Measurements from ENCODE around the gene CD248.
"Not testable (repeated sequence)": the region's sequence is repeated elsewhere in the genome, so short reads cannot be mapped to it uniquely, and the experiment has no call there.

The CD248 gene, protein sequence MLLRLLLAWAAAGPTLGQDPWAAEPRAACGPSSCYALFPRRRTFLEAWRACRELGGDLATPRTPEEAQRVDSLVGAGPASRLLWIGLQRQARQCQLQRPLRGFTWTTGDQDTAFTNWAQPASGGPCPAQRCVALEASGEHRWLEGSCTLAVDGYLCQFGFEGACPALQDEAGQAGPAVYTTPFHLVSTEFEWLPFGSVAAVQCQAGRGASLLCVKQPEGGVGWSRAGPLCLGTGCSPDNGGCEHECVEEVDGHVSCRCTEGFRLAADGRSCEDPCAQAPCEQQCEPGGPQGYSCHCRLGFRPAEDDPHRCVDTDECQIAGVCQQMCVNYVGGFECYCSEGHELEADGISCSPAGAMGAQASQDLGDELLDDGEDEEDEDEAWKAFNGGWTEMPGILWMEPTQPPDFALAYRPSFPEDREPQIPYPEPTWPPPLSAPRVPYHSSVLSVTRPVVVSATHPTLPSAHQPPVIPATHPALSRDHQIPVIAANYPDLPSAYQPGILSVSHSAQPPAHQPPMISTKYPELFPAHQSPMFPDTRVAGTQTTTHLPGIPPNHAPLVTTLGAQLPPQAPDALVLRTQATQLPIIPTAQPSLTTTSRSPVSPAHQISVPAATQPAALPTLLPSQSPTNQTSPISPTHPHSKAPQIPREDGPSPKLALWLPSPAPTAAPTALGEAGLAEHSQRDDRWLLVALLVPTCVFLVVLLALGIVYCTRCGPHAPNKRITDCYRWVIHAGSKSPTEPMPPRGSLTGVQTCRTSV

DNA sequence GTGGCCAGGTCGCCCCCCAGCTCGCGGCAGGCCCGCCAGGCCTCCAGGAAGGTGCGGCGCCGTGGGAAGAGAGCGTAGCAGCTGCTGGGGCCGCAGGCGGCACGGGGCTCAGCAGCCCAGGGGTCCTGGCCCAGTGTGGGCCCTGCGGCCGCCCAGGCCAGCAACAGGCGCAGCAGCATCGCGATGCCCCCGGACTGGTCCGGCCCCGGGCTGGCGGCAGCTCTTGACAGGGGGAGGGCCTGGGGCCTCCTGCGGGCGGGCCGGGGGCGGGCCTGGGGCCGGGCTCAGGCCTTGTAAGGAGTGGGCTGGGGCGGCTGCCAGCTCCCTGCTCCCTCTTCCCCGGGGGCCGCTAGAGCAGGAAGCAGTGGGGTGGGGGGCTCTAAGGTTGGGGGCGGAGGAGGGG is at the start of gene CD248:
TSS of gene CD248 (minus strand) at position 196 of the 403 bp plus-strand sequence. CDS start at position 179, 17 bp downstream.
- DNase-seq (ENCODE audit: low spot score): no peak

DNA sequence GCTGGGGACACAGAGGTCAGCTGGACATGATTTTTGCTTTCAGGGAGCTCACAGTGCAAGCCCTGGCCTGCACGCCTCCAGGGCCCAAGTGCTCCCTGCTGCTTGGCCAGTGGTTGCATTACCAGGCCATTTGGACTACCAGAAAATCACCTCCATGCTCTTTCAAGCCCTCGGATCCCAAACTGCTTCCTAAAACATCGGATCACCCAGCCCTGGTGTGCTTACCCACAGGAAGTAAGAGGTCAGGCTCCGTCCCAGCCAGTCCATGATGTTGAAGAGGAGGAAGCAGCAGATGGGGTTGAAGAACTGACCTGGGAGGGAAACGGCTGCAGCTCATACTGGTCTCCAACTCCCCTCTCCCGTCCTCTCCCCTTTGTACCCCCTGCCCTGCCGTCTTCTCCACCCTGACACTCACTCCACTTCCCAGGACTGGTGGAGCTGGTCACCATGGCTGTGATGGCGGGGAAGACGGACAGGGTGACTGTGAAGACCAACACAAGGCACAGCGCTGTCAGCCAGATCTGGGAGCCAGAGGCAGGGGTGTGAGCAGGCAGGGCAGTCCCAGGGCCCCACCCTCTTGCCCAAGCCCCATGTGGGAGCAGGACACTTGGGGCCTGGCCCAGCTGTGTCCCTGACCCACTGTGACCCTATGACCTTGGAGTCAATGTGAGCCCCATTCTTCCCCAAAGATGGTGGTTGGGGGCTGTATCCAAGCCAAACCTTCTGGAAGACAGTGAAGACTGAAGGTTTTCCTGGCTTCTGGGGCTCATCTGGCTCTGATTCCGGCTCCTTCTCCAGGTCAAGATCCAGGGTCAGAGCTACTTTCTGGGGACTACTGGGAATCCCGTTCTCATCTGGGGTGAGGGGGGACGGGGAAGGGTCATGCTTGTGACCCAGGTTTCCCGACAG is 49.1 kb upstream of the CD248 start:
- no peak for DNase-seq (ENCODE audit: low spot score)

DNA sequence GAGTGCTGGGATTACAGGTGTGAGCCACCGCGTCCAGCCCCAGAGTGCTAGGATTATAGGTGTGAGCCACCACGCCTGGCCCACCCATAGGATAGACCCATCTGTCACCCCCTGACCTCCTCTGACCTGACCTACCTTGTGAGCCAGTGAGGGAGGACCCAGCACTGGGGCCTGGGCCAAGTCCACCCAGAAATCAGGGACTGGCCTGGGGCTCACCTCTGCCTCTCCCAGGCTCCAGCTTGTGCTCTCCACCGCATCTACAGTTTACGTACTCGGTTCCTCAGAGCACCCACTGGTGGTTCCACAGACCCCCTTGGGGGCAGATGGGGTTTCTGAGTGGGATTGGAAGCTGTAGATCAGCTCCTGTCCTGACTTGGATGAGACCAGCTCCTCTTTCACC is 48.3 kb upstream of the CD248 start:
- DNase-seq (ENCODE audit: low spot score): no peak

DNA sequence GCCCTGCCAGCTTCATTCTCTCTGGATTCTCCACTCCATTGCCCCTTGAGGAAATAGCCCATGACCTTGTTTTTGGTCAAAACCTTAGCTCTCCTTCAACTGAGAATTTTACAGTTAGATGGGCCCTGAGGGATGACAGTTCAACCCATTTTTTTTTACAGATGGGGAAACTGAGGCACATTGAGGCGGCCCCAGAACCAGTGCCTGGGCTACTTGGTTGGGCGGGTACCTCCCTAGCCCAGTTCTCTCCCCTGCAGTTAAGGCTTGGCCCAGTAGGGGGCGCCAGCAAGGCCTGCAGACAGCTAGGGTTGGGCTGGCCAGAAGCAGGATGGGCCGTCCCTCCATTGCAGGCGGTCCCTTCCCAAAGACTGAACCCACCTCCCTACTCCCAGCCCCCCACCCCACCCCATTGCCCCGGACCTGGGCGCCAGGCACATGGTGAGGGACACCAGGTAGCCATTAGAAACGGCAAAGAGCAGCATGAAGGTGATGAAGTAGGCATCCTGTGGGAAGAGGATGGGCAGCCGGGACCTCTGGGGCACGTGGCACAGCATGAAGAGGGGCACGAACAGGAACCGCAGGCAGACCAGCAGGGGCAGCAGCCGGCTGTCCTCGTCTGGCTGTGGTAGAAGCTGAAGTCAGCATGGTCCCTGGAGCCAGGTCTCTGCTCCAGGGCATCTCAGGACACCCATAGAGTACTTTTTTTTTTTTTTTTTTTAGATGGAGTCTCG is 47.1 kb upstream of the CD248 start:
- peak; percentile 60 for DNase-seq (ENCODE audit: low spot score)

DNA sequence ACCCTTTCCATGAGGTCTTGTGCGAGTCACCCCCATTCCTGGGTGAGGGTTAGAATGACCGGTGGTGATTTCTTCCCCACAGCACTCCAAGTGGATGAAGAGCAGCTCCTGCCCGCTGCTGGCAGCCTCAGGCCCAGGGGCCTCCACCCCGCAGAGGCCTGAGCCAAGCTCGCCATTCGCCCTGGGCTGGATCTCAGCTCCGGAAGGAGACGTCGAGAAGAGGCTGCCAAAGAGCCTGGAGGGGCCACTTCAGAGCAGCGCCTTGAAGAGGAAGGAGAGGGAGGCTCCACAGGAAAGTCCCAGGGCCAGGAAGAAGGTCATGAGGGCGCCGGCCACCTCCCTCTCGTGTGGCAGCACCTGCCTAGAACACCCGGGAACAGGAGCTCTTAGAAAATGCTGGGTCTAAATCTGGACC is 46.4 kb upstream of the CD248 start:
- DNase-seq (ENCODE audit: low spot score): no peak

DNA sequence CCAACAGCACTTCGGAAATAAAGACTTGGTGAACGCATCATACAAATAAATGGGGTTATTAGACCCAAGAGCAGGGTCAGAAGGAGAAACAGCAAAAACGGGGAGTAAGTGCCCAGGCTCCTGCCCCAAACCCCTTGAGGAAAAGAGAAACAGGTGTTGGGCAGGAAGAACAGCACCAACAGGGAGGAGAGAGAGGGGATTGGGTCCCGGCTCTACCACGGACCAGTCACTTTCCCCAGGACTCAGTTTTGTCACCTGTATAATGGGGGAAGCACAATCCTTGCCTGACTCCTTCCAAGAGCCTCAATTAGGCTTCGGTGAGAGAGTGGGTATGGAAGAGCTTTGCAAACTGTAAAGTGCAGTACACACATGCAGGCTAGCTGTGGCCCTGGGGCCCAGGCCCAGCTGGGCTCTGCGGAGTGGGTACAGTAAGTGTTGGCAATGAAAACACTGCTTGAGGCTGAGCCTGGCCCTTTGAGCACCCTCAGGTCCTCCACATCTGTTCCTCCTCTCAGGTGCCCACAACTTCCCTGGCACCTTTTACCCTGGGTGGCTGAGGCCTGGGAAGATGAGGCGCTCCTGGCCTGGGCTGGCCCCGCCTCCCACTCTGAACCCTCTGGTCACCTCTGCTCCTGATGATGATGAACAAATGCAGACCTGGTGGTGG is 45.8 kb upstream of the CD248 start:
- no peak for DNase-seq (ENCODE audit: low spot score)

DNA sequence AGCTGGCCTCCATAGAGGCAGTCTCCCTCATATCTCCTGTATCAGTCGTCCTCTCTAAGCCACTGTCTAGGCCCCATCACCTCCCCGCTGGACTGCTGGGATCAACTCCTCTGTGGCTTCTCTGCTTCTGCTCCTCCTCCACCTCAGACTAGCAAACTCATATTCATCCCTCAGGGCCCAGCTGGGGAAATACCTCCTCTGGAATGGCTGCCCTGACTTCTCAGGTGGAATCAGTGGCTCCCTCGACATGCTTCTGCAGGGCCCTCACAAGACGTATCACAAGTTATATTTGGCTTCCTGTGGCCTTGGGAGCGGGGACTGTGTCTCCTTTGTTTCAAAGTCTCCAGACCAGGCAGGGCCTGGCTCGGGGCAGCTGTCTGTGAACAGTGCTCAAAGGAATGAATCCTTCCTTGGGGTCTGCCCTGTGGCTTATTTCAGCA is 44.7 kb upstream of the CD248 start:
- DNase-seq (ENCODE audit: low spot score): no peak

DNA sequence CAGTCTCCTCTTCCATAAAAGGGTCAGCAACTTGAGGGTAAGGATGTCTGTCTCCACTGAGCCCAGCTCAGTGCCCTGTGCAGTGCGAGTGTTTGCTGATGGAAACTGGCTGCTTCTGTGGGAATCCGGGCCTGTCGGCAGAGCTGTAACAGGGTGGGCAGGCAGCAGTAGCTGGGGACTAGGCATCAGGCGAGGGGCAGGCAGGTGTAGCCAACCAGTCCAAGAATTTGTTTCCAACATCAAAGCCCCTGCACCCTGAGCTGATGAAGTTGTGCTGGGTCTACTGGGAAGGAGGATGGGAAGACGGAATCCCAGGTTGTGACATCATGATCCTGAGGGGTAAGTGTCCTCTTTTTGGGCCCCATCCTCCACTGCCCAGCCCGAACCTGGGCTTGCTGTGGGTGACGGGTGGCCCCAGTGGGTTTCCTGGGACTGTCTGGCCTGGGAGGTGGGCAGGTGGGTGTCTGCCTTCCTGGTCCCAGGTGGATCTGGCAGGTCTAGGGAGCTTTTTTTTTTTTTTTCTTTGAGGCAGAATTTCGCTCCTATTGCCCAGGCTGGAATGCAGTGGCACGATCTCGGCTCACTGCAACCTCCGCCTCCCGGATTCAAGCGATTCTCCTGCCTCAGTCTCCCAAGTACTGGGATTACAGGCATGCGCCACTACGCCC is 43.7 kb upstream of the CD248 start:
- no peak for DNase-seq (ENCODE audit: low spot score)

DNA sequence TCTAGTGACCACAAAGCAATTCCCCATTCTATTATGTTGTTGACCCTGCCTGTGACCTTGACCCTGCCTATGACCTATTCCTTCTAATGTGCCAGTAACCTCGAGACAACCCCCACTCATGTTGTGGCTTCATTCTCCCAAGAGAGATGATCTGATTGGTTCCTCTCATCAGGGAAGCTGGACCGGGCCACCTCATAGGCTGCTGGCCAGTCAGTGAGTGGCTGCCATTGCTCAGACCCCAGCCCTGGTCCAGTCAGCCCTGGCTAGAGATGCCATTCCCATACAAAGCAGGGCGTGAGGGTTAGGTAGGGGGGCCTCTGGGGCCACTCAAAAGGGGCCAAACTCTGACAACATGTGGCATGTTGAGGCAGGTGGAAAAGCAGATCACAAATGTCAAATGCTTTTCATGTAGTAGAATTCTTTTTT is 42.8 kb upstream of the CD248 start:
- DNase-seq (ENCODE audit: low spot score): no peak

DNA sequence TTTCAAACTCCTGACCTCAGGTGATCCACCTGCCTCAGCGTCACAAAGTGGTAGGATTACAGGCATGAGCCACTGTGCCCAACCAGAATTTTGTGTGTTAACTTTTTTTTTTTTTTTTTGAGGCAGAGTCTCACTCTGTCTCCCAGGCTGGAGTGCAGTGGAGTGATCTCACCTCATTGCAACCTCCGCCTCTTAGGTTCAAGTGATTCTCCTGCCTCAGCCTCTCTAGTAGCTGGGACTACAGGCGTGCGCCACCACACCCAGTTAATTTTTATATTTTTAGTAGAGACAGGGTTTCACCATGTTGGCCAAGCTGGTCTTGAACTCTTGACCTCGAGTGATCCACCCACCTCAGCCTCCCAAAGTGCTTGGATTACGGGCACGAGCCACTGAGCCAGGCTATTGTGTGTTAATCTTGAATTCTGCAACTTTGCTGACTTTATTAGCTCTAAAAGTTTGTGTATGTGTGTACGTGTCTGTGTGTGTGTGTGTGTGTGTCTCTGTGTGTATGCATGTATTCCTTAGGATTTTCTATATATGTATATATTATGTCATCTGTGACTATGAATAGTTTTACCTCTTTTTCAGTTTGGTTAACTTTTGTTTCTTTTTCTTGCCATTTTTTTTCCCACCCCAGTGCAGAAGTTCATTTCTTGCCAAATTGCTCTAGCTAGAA is 33.9 kb upstream of the CD248 start:
- DNase-seq (ENCODE audit: low spot score): not testable (repeated sequence)

DNA sequence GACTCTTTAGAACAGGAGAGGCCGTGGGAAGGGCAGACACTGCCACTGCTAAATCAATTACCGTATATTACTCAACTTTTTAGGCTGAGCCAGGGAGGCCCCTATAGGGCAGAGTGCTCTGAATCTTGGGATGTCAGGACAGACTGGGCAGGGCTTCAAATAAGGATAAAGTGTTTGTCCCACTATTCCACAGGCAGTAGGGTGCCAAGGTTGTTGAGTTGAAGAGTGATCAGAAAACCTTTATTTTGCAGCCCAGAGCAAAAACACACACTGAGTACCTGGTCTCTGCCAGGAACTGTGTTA is 32.2 kb upstream of the CD248 start:
- DNase-seq (ENCODE audit: low spot score): no peak

DNA sequence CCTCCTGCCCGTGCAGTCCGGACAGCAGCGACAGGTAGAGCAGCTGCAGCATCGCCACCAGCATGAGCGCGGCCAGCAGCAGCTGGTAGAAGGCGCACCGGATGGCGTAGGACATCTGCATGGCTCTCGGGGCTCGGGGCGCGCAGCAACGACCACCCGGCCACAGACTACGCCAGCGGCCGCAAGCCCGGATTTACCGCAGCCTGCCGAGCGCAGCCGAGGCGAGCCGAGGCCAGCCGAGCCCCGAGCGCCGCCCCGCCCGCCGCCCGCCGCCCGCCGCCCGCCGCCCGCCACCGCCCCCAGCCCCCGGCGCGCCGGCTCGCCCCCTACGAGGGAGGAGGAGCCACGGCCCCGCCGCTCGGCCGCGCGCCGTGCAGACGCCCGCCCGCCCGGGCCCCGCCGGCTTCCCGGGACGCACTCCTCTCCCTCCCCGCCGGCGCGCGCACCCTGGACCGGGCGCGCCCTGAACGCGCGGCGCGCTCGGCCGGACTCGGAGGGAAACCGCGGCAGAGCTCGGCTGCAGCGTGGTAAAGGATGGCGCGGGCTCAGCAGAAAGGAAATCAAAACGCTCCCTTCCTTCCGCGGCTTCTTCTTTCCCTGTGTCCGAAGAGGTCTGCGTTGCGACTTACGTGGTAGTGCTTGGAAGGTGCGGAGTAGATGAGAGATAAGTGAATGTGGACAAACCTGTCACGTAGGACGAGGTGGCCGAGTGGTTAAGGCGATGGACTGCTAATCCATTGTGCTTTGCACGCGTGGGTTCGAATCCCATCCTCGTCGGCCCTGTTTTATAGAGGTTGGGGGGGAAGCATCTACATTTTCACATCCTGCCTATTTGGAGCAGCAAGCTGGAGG is 30.8 kb upstream of the CD248 start, which contains the start of gene B4GAT1:
TSS of gene B4GAT1 (minus strand) at position 205 of the 852 bp plus-strand sequence. CDS start at position 121, 84 bp downstream.
- DNase-seq (ENCODE audit: low spot score): peak; percentile 85

DNA sequence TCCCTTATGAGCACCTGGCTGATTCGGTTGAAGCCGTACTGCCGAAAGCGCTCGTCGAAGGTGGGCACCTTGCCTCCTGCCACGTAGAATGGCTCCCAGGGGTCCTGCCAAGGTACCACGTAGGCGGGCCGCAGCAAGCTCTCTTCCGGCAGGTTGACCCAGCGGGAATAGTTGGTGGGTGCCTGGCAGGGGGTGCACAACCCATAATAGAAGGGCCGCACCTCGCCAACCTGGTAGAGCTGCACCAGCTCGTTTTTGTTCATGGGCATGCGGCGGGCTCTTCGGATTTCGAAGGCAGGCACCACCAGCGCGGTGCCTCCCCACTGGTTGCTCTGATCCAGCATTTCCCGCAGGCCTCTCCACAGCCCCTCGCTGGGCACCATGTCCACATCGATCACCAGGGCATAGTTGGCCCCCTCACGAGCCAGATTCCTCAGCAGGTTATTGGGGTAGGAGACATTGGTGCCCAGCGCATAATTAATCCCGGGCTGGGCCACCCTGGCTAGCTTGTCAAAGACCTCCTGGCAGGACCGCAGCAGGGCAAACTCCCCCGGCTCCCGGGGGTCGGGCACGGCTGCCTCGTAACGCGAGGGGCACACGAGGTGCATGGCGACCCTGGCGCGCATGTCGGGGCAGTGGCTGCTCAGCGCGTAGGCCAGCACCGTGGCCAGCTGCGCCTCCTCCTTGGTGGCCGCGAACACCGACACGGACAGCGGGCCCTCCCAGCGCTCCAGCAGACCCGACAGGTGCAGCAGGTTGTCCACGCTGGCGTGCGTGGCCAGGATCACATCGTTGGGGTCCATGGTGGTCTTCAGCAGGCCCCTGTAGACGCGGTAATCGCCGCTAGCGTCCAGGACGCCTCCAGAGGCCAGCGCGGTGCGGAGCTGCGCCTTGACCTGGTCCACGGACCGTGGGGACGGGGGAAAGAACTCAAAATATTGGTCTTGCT is 29.9 kb upstream of the CD248 start:
- DNase-seq (ENCODE audit: low spot score): no peak

DNA sequence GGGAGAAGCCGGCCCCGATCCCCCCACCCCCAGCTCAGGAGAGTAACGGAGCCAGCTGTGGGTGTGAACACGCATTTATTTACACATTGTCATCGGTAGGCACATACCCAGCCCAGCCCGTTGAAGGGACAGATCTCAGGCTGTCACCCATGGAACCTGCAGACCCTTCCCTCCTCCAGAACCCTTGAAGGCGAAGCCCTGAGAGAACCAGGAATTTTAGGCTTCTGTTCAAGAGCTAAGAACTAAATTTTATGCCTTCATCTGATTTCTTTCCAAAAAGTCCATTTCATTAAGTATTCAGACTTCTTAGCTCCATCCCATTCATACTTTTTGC is 28.4 kb upstream of the CD248 start:
- no peak for DNase-seq (ENCODE audit: low spot score)

DNA sequence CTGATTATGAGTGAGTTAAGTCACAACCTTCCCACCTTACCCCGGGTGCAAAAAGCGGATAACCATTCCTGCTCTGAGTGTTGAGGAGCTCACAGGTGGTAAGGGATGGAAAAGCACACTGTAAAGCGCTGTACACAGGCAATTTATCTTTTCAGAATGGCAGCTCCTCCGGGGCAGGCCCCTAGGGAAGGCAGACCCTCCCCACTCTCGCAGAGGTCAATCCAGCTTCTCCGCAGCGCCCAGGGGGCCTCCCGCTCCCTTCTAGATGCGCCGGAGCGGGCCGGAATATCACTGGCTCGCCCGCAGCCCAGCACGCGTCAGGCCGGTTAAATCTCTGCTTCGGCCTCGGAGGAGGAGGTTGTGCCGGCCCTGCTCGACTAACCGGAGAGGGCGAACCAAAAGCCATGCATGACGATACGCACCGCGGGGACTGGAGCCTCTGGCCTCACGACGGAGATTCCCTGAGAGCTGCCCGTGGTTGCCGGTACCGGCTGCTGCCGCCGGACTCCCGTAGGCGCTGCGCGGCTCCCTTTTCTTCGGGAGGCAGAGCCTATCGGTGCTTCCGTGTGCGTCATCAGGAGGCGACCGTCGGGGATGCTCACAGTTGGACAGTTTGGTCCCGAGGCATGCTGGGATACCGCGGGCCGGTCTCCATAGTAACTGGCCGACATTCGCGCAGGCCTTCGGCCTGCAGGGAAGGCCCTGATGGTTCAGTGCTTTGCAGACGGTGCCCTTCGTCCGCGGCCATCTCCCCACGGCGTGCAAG is 27.9 kb upstream of the CD248 start, which contains the start of gene BRMS1:
TSS of gene BRMS1 (minus strand) at position 555 of the 766 bp plus-strand sequence. CDS start 2,870 bp downstream, outside the sequence.
- DNase-seq (ENCODE audit: low spot score): peak; percentile 95

DNA sequence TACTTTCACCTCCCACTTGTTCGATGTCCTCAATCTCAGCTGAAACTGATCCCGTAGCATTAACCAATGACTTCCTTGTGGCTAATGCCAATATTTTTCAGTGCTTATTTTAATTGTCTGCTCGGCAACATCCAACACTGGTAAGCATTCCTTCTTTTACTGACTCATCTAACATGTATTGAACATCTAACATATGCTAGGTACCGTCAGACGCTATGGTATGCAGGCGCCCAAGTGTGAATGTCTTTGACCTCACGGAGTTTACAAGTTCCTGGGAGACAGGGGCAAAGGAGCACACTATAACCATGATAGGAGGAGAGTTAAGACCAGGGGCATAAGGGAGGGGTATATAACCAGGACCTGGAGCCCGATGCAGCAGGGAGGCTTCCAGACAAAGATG is 26.3 kb upstream of the CD248 start:
- DNase-seq (ENCODE audit: low spot score): no peak
